Body of pancreas (tissue), 4 donors: ENCODE measurements around the gene RALGPS2. TPM values are rescaled to one million over a fixed set of nuclear protein-coding genes. Genes with fewer than 3 reads are reported as not detected.

ENCODE experiments used
- ATAC-seq: fragments of 150-250 bp; one replicate; pipeline ENCODE4 v1.9.1; 2016
- DNase-seq, 4 donors: peaks; one replicate each; pipeline ENCODE4 v3.0.0-alpha.2; 2019
- H3K27ac ChIP-seq, 4 donors: fragments of 200-600 bp; sonication (generic); 1 replicate in 3 of 4; 2 replicates in 1 of 4; pipeline versions ENCODE4 v1.5.1 to v1.6.1; 2016 to 2019; ENCODE audit warnings: mild to moderate bottlenecking in 1 of 4, mixed read lengths in 1 of 4, moderate library complexity in 1 of 4
- H3K27me3 ChIP-seq, 2 donors: fragments of 200-600 bp; sonication (generic); one replicate each; pipeline ENCODE4 v1.6.0; 2016; ENCODE audit warnings: mild to moderate bottlenecking in 1 of 2
- H3K36me3 ChIP-seq, 2 donors: fragments of 200-600 bp; sonication (generic); replicated peaks in 1 of 2; 2 replicates each; pipeline ENCODE4 v1.5.1; 2016; ENCODE audit warnings: low read depth in 2 of 2; ENCODE audit not compliant: insufficient read depth in 1 of 2
- H3K4me1 ChIP-seq: fragments of 200-600 bp; sonication (generic); one replicate; pipeline ENCODE4 v1.6.0; 2016
- H3K4me3 ChIP-seq, 2 donors: fragments of 200-600 bp; sonication (generic); 1 replicate in 1 of 2; 2 replicates in 1 of 2; pipeline ENCODE4 v1.5.1; 2016 to 2019
- H3K9me3 ChIP-seq, 3 donors: fragments of 200-600 bp; sonication (generic); 1 replicate in 2 of 3; 2 replicates in 1 of 3; pipeline ENCODE4 v1.5.1; 2016
- CTCF ChIP-seq, 7 experiments: fragments of 450-650 bp in 4 of 7; fragments of 200-600 bp in 3 of 7; sonication (generic) in 3 of 7; IDR thresholded peaks; one replicate each; pipeline ENCODE4 v1.5.1; 2016 to 2019; ENCODE audit warnings: antibody characterized with exemption in 7 of 7
- POLR2A ChIP-seq, 3 donors: fragments of 450-650 bp; IDR thresholded peaks; one replicate each; pipeline ENCODE4 v1.6.1; 2016; ENCODE audit warnings: antibody characterized with exemption in 3 of 3, mild to moderate bottlenecking in 2 of 3
- WGBS, 2 donors: methylation state at CpG; one replicate each; pipeline ENCODE4 v1.1.5; 2017; 5-methylcytosine and 5-hydroxymethylcytosine counted together
- intact Hi-C: fragments of 100-400 bp; cut with DNase I; formaldehyde crosslinking; loops from one replicate; pipeline ENCODE4 v1.15.1; 2023
- total RNA-seq, 2 donors: library from RNA; depleted of rRNA; stranded (reverse); fragments of >200 nt; gene quantifications; one replicate each; pipeline ENCODE4 v1.1.0, GENCODE V29; 2016

Gene RALGPS2
- total RNA-seq, 2 donors from 2014 or later = 9.1 to 10.9 TPM

- TF ChIP-seq POLR2A (IDR thresholded peaks at IDR 0.05) (no peak), CTCF (IDR thresholded peaks at IDR 0.05) (no peak)
- ATAC-seq (peak; percentile 81), DNase-seq (no peak)
- Histone ChIP-seq H3K36me3 (no peaks in the 10 kb centered on the region), H3K27me3 (no peaks in the 10 kb centered on the region), H3K4me1 (peaks cover 22% of the 10 kb centered on the region), H3K4me3 (no peak overlapping the region), H3K27ac (peak overlapping the region; percentile 21 to 80 (median 77)), H3K9me3 (no peaks in the 10 kb centered on the region)
- intact Hi-C loops = no loop called here
Observed at GRCh38 chr1:178871551-178872320, 146.7 kb downstream of the RALGPS2 start.

- intact Hi-C loops = no loop called here
Observed at GRCh38 chr1:178874966-178875365, 149.9 kb downstream of the RALGPS2 start.

GRCh38 chr1:178875936-178876335 is 150.9 kb downstream of the RALGPS2 start:
- intact Hi-C loops = no loop called here
- H3K4me3 ChIP-seq = no peak overlapping the region
- H3K27me3 ChIP-seq = no peaks in the 10 kb centered on the region
- H3K36me3 ChIP-seq = no peaks in the 10 kb centered on the region
- H3K27ac ChIP-seq = no peak overlapping the region
- ATAC-seq (no peak), DNase-seq (no peak)
- peaks cover 20% of the 10 kb centered on the region for H3K4me1 ChIP-seq
- no peak for TF ChIP-seq CTCF (IDR thresholded peaks at IDR 0.05)
- TF ChIP-seq POLR2A (IDR thresholded peaks at IDR 0.05) = no peak
- no peaks in the 10 kb centered on the region for H3K9me3 ChIP-seq

More at GRCh38 chr1:178874966-178875365, 149.9 kb downstream of the RALGPS2 start:
- Histone ChIP-seq H3K27me3 (no peaks in the 10 kb centered on the region), H3K4me1 (peaks cover 22% of the 10 kb centered on the region), H3K9me3 (no peaks in the 10 kb centered on the region), H3K36me3 (no peaks in the 10 kb centered on the region), H3K4me3 (no peak overlapping the region), H3K27ac (no peak overlapping the region)
- DNase-seq (no peak), ATAC-seq (no peak)
- WGBS, 2 donors = 95 to 96% methylated on average over 2 of the region's 2 CpGs
- TF ChIP-seq CTCF (IDR thresholded peaks at IDR 0.05) (no peak), POLR2A (IDR thresholded peaks at IDR 0.05) (no peak)

- DNase-seq (no peak), ATAC-seq (no peak)
- intact Hi-C loops = no loop called here
- Histone ChIP-seq H3K27ac (no peak overlapping the region), H3K36me3 (no peaks in the 10 kb centered on the region), H3K4me1 (peaks cover under 1% of the 10 kb centered on the region), H3K9me3 (no peaks in the 10 kb centered on the region), H3K27me3 (no peaks in the 10 kb centered on the region), H3K4me3 (no peak overlapping the region)
- 81 to 86% methylated on average over 3 of the region's 3 CpGs for WGBS, 2 donors
- TF ChIP-seq CTCF (IDR thresholded peaks at IDR 0.05) = no peak
- TF ChIP-seq POLR2A (IDR thresholded peaks at IDR 0.05) = no peak
Observed at GRCh38 chr1:178877896-178878295, 152.9 kb downstream of the RALGPS2 start.

- TF ChIP-seq POLR2A (IDR thresholded peaks at IDR 0.05) (no peak), CTCF (IDR thresholded peaks at IDR 0.05) (no peak)
- no peak overlapping the region for H3K27ac ChIP-seq
- intact Hi-C loops = no loop called here
- DNase-seq (no peak), ATAC-seq (no peak)
- peaks cover 0 to 2% of the 10 kb centered on the region in 2 donors for H3K36me3 ChIP-seq
- 94 to 96% methylated on average over 3 of the region's 3 CpGs for WGBS, 2 donors
- no peaks in the 10 kb centered on the region for H3K9me3 ChIP-seq
- no peaks in the 10 kb centered on the region for H3K27me3 ChIP-seq
- no peaks in the 10 kb centered on the region for H3K4me1 ChIP-seq
- no peak overlapping the region for H3K4me3 ChIP-seq
Observed at GRCh38 chr1:178881950-178882349, 156.9 kb downstream of the RALGPS2 start.
